ENCODE measurements around the gene HSPA1A.

HSPA1A gene

GRCh38 chr6:31815025-31815838 is at the start of gene HSPA1A, which contains the start of gene HSPA1L:
Gene HSPA1A (plus strand): TSS chr6:31815543. CDS start chr6:31815757, 214 bp downstream.
Gene HSPA1L (minus strand): TSS chr6:31815283. CDS start chr6:31811972, 3,311 bp downstream.
- peak; percentile 93 for DNase-seq

GRCh38 chr6:31765559-31765909 is 49.8 kb upstream of the HSPA1A start:
- DNase-seq: no peak

- no peak for DNase-seq
These were observed 49.2 kb upstream of the HSPA1A start for GRCh38 chr6:31765910-31766794.

- DNase-seq: no peak
These were observed 48.2 kb upstream of the HSPA1A start for GRCh38 chr6:31767096-31767645.

GRCh38 chr6:31768363-31769257 is 46.7 kb upstream of the HSPA1A start:
- DNase-seq: no peak

- no peak for DNase-seq
These were observed 45.5 kb upstream of the HSPA1A start for GRCh38 chr6:31769684-31770371.

GRCh38 chr6:31770860-31771259 is 44.5 kb upstream of the HSPA1A start:
- no peak for DNase-seq

GRCh38 chr6:31771992-31772358 is 43.4 kb upstream of the HSPA1A start:
- no peak for DNase-seq

GRCh38 chr6:31775184-31775583 is 40.2 kb upstream of the HSPA1A start:
- no peak for DNase-seq

- DNase-seq: no peak
These were observed 39.5 kb upstream of the HSPA1A start for GRCh38 chr6:31775633-31776484.

GRCh38 chr6:31776485-31776988 is 38.8 kb upstream of the HSPA1A start:
- DNase-seq: no peak

- peak; percentile 19 for DNase-seq
These were observed 38.2 kb upstream of the HSPA1A start, which contains the start of gene VWA7 for GRCh38 chr6:31776989-31777666. Gene VWA7 (minus strand): TSS chr6:31777328. CDS start chr6:31776779, 549 bp downstream.

GRCh38 chr6:31777667-31778050 is 37.7 kb upstream of the HSPA1A start:
- no peak for DNase-seq

- DNase-seq: no peak
These were observed 37.1 kb upstream of the HSPA1A start for GRCh38 chr6:31778193-31778592.

GRCh38 chr6:31778999-31779885 is 36.1 kb upstream of the HSPA1A start:
- no peak for DNase-seq

GRCh38 chr6:31779908-31780307 is 35.4 kb upstream of the HSPA1A start:
- no peak for DNase-seq

GRCh38 chr6:31780507-31781243 is 34.7 kb upstream of the HSPA1A start:
- DNase-seq: no peak

Data from NCI-H1092 treated with DMSO at 0.1 percent for 48 hours (cell line).